Activated CD4-positive, CD25-positive, alpha-beta regulatory T cell treated with anti-CD3 and anti-CD28 coated beads, Interleukin-2, amount 50 U/mL, for 72 hours (primary cell): ENCODE results near the gene BSPRY.
A peak's percentile ranks its signal among the peaks of the same experiment; 100 is the strongest.
"Not testable (repeated sequence)": the region's sequence is repeated elsewhere in the genome, so short reads cannot be mapped to it uniquely, and the experiment has no call there.

Source experiments
- DNase-seq: peaks from one replicate; pipeline ENCODE4 v3.0.0; 2021

Gene BSPRY

GRCh38 chr9:113395000-113395861 is 45.9 kb downstream of the BSPRY start:
- DNase-seq: no peak

GRCh38 chr9:113397203-113397631 is 47.9 kb downstream of the BSPRY start:
- no peak for DNase-seq

DNA sequence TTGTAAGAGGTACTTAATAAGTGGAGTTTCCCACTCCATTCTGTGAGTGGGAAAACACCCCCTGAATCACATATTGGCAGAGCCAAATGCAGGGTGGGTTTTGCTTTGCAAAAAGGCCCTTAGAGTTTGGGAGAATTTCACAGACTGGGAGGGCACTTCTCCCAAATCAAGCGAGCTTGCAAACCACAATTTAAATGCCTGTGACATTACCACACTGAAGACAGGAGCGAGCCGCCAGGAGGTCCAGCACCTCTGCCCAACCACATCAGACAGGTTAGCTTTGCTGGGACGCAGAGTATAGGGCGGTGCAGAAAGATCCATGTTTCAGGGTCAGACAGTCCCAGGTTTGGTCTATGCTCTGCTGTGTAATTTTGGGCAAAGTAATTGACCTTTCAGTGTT is 49.5 kb downstream of the BSPRY start:
- DNase-seq: no peak

DNA sequence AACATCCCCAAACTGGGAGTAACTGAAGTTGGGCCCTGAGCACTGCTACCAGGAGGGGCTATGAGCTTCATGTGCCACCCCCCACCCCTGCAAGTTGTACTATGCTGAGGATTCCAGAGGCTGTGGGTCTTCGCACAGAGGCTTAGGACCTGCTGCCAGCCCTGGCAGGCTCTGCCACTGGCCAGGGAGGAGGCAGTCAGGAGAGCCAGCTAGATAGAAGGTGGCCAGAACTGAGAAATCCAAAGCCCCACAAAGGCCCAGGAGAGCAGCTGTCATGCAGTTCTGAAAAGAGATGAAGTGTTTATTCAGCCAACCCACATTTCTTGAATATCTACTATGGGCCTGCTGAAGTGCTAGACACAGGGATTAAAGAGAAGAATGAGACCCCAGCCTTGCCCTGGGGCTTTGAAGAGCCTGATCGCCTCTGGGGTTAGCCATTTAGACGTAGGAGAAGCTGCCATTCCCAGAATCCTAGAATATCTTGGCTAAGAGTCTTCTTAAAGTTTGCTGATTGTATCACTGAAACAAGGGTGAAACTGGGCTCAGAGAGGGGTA is 50.4 kb downstream of the BSPRY start:
- no peak for DNase-seq

GRCh38 chr9:113401027-113401792 is 51.9 kb downstream of the BSPRY start, which contains the start of gene ALAD:
Gene ALAD (minus strand): TSS chr9:113401284. CDS start chr9:113393559, 7,725 bp downstream.
- peak; percentile 100 for DNase-seq

- DNase-seq: no peak
Measured at GRCh38 chr9:113403646-113404045, 54.3 kb downstream of the BSPRY start.

DNA sequence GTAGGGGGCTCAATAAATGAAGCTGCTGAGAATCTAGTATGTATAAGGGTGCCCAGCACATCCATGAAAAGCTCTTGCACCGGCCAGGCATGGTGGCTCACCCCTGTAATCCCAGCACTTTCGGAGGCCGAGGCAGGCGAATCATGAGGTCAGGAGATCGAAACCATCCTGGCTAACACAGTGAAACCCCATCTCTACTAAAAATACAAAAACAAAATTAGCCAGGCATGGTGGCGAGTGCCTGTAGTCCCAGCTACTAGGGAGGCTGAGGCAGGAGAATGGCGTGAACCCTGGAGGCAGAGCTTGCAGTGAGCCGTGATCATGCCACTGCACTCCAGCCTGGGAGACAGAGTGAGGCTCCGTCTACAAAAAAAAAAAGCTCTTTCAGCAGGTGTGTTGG is 57.0 kb downstream of the BSPRY start:
- DNase-seq: not testable (repeated sequence)

DNA sequence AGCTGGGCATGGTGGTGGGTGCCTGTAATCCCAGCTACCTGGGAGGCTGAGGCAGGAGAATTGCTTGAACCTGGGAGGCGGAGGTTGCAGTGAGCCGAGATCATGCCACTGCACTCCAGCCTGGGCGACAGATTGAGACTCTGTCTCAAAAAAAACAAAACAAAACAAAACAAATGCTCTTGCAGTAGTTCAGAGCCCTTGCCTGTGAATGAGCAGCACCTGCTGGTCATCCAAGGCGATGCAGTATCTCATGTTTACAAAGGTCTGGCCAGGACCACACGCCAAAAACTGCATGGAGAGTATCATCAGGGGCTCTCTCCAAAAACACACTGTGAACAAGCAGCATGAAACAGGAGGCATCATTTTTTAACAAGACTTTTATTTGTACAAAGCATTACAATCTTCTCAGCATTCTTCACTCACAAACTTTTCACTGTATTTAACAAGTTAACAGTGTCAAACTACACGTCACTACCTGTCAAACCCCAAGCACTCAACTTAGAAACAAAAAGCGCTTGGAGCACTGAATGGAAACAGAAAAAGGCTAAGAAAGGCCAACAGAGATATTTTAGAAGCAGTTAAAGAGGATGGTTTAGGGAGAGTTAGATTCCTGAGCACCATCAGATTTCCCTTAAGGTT is 57.7 kb downstream of the BSPRY start:
- peak; percentile 40 for DNase-seq

DNA sequence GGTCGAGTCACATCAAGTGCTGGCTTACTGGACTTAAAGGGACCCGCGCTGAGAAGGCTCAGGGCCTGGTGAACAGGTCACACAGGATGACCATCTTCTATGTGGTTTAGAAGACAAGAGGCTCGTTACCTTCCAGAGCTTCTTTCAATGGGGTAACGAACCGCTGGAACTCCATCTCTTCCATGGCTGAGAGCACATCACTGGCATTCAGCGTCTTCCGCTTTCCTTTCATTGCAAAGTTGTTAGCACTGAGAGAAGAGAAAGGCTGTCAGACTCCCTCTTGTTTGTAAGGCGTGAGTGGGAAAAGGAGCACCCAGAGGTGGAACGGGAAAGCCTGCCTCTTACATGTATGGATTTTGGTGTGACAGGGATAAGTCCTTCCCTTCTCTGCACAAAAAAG is 60.1 kb downstream of the BSPRY start:
- DNase-seq: no peak

DNA sequence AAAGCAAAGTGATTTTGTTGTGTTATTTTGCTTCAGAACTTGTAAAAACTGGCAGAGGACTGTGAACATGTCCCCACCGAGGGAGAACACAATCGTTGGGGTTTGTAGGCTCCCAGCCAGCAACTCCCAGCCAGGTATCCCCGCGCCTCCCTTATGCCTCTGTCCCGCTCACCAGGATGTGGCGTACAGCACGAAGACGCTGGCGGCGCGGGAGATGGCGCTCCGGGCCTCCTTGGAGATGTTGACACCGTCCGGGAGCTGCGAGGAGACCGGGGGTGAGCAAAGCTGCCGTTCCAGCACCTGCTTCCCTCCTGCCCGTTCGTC is 60.5 kb downstream of the BSPRY start:
- no peak for DNase-seq

- peak; percentile 96 for DNase-seq
Measured at GRCh38 chr9:113410207-113410864, 61.0 kb downstream of the BSPRY start, which contains the start of the genes C9orf43 and POLE3. Gene C9orf43 (plus strand): TSS chr9:113410747. CDS start chr9:113413494, 2,747 bp downstream. Gene POLE3 (minus strand): TSS chr9:113410675. CDS start chr9:113410293, 382 bp downstream.

- no peak for DNase-seq
Measured at GRCh38 chr9:113416149-113416721, 66.9 kb downstream of the BSPRY start.

DNA sequence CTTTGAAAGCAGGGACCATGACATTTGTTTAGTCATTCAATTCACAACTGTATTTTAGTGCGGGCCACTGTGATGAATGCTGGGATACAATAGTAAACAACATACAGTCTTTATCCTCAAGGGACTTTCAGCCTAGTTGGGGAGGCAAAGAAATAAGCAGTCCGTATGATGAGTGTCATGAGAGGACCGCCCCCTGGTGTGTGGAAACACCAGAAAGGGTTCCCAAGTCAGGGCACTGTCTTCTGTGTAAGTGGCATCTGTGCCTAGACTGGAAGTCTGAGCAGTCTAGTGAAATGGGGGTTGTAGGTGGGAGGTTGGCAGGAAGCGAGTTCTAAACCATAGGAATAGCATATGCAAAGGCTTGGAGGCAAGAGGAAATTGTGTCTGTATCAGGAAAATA is 68.0 kb downstream of the BSPRY start:
- no peak for DNase-seq
